GM19351 (cell line): ENCODE measurements around the gene POLE.

ENCODE experiments used
- ATAC-seq: cut with Tn5 transposase; IDR thresholded peaks from one replicate; pipeline ENCODE4 v1.9.1; 2021; ENCODE audit warnings: mild to moderate bottlenecking, moderate library complexity; ENCODE audit not compliant: unreplicated experiment

Gene POLE

GRCh38 chr12:132687211-132688164 lies at the start of gene POLE, which contains the start of gene PXMP2:
TSS of gene POLE (minus strand) at chr12:132687342. CDS start at chr12:132687315, 27 bp downstream.
TSS of gene PXMP2 (plus strand) at chr12:132687587. CDS start at chr12:132687671, 84 bp downstream.
- ATAC-seq = peak; percentile 89

GRCh38 chr12:132736913-132737312 lies 49.8 kb upstream of the POLE start:
- no peak for ATAC-seq

- ATAC-seq = no peak
Measured at GRCh38 chr12:132736378-132736777, 49.2 kb upstream of the POLE start.

- no peak for ATAC-seq
Measured at GRCh38 chr12:132735496-132735895, 48.4 kb upstream of the POLE start.

GRCh38 chr12:132734206-132734605 lies 47.1 kb upstream of the POLE start:
- ATAC-seq = no peak

- ATAC-seq = no peak
Measured at GRCh38 chr12:132731574-132731973, 44.4 kb upstream of the POLE start.

GRCh38 chr12:132730353-132730752 lies 43.2 kb upstream of the POLE start:
- ATAC-seq = no peak

- no peak for ATAC-seq
Measured at GRCh38 chr12:132729541-132730320, 42.6 kb upstream of the POLE start.

GRCh38 chr12:132728502-132728901 lies 41.4 kb upstream of the POLE start:
- ATAC-seq = no peak

- ATAC-seq = no peak
Measured at GRCh38 chr12:132727091-132727794, 40.1 kb upstream of the POLE start.

GRCh38 chr12:132726386-132726785 lies 39.2 kb upstream of the POLE start:
- no peak for ATAC-seq

GRCh38 chr12:132724506-132725241 lies 37.5 kb upstream of the POLE start:
- no peak for ATAC-seq

GRCh38 chr12:132723764-132724140 lies 36.6 kb upstream of the POLE start:
- no peak for ATAC-seq

- ATAC-seq = no peak
Measured at GRCh38 chr12:132723015-132723763, 36.0 kb upstream of the POLE start.

- no peak for ATAC-seq
Measured at GRCh38 chr12:132720606-132721345, 33.6 kb upstream of the POLE start.

GRCh38 chr12:132719954-132720324 lies 32.8 kb upstream of the POLE start:
- ATAC-seq = no peak

- no peak for ATAC-seq
Measured at GRCh38 chr12:132719141-132719953, 32.2 kb upstream of the POLE start.

- no peak for ATAC-seq
Measured at GRCh38 chr12:132718644-132719043, 31.5 kb upstream of the POLE start.
